ENCODE measurements around the gene CARS1. TPM values are rescaled to one million over a fixed set of nuclear protein-coding genes. Genes with fewer than 3 reads are reported as not detected.

Gene CARS1
- total and polyA plus RNA-seq, 2 of the 8 experiments (the other 6 are each of a cell fraction or from before 2014, with no cell fraction given): 44.1 to 100 TPM

GRCh38 chr11:3074912-3075589 is 17.8 kb upstream of the CARS1 start (continued):
- TF ChIP-seq MAFK (IDR thresholded peaks at IDR 0.05; ENCODE audit: low read depth, low read length) (no peak), TBP (IDR thresholded peaks at IDR 0.05; ENCODE audit: low read depth, low read length) (no peak), TEAD4 (IDR thresholded peaks at IDR 0.05; ENCODE audit: low read depth, low read length) (no peak)
